Sigmoid colon (tissue), 7 donors: ENCODE results near the gene FOXS1. TPM values are rescaled to one million over a fixed set of nuclear protein-coding genes. Genes with fewer than 3 reads are reported as not detected.
A peak's percentile ranks its signal among the peaks of the same experiment; 100 is the strongest.

ENCODE experiments used
- DNase-seq: peaks from one replicate; pipeline ENCODE4 v3.0.0-alpha.2; 2019
- H3K27ac ChIP-seq, 4 donors: fragments of 200-600 bp; sonication (generic); one replicate each; pipeline ENCODE4 v1.5.1; 2016 to 2019; ENCODE audit warnings: mild to moderate bottlenecking in 1 of 4
- H3K27me3 ChIP-seq, 3 donors: fragments of 200-600 bp; sonication (generic); one replicate each; pipeline ENCODE4 v1.5.1; 2019; ENCODE audit warnings: mild to moderate bottlenecking in 1 of 3
- H3K36me3 ChIP-seq, 4 donors: fragments of 200-600 bp; sonication (generic); one replicate each; pipeline ENCODE4 v1.5.1; 2016 to 2019
- H3K4me1 ChIP-seq, 4 donors: fragments of 200-600 bp; sonication (generic); one replicate each; pipeline ENCODE4 v1.5.1; 2017 to 2019
- H3K4me3 ChIP-seq, 4 donors: fragments of 200-600 bp; sonication (generic); one replicate each; pipeline ENCODE4 v1.5.1; 2017 to 2019; ENCODE audit warnings: mild to moderate bottlenecking in 2 of 4, moderate library complexity in 1 of 4
- H3K9me3 ChIP-seq, 4 donors: fragments of 200-600 bp in 3 of 4; sonication (generic) in 3 of 4; one replicate each; pipeline versions ENCODE4 v1.5.1 to v1.6.1; 2013 to 2019
- CTCF ChIP-seq, 4 experiments: fragments of 450-650 bp in 3 of 4; fragments of 200-600 bp in 1 of 4; IDR thresholded peaks; one replicate each; pipeline ENCODE4 v1.5.1; 2016 to 2019; ENCODE audit warnings: antibody characterized with exemption in 4 of 4, mild to moderate bottlenecking in 3 of 4, moderate library complexity in 2 of 4
- EP300 ChIP-seq, 4 donors: sonication (generic); formaldehyde crosslinking; IDR thresholded peaks; one replicate each; pipeline ENCODE4 v1.6.1; 2017; ENCODE audit warnings: antibody characterized with exemption in 4 of 4
- POLR2A ChIP-seq, 2 donors: fragments of 450-650 bp; IDR thresholded peaks; one replicate each; pipeline ENCODE4 v1.6.1; 2016; ENCODE audit warnings: antibody characterized with exemption in 2 of 2, mild to moderate bottlenecking in 2 of 2, moderate library complexity in 2 of 2
- POLR2AphosphoS5 ChIP-seq, 4 donors: sonication (generic); formaldehyde crosslinking; IDR thresholded peaks; one replicate each; pipeline ENCODE4 v1.6.1; 2017; ENCODE audit warnings: antibody characterized with exemption in 4 of 4
- WGBS, 2 donors: extraction: QIAGEN DNeasy Blood & Tissue Kit; methylation state at CpG; one replicate each; pipeline ENCODE4 v1.1.7; 2013; 5-methylcytosine and 5-hydroxymethylcytosine counted together
- intact Hi-C: fragments of 100-400 bp; cut with DNase I; formaldehyde crosslinking; loops from one replicate; pipeline ENCODE4 v1.15.1; 2023
- polyA plus RNA-seq, 3 donors: library from polyadenylated mRNA; stranded (reverse); fragments of 200-250 nt; gene quantifications; one replicate each; pipeline ENCODE4 v1.2.3, GENCODE V29; 2013
- total RNA-seq, 4 donors: library from RNA; depleted of rRNA; stranded (reverse); fragments of >200 nt; gene quantifications; one replicate each; pipeline ENCODE4 v1.1.0, GENCODE V29; 2016
- donor health status: healthy with polysubstance abuse.
- donor health status: Bipolar disorder and iron deficiency.
- donor health status: healthy.

FOXS1 gene
- total RNA-seq (not detected), polyA plus RNA-seq (under 1 TPM in 2 of 3 donors, not detected in 1; 0.60 to 0.66 TPM)

GRCh38 chr20:31845300-31845863, at the start of gene FOXS1:
FOXS1 (minus strand) TSS chr20:31845604; CDS start chr20:31845542, 62 bp downstream.
- Histone ChIP-seq H3K36me3 (no peaks in the 10 kb centered on the region), H3K4me1 (no peaks in the 10 kb centered on the region), H3K27me3 (peaks cover 4 to 12% (median 5%) of the 10 kb centered on the region in 3 donors), H3K4me3 (peak within 1 kb of the TSS in 1 of 4 donors; percentile 14), H3K9me3 (no peaks in the 10 kb centered on the region), H3K27ac (peak within 1 kb of the TSS in 2 of 4 donors; percentile 3 to 46)
- no peak for TF ChIP-seq EP300 (IDR thresholded peaks at IDR 0.05)
- TF ChIP-seq POLR2A (IDR thresholded peaks at IDR 0.05): no peak
- TF ChIP-seq CTCF (IDR thresholded peaks at IDR 0.05): no peak
- peak in 1 of 4 donors; percentile 23 for TF ChIP-seq POLR2AphosphoS5 (IDR thresholded peaks at IDR 0.05)
- WGBS, 2 donors: 76 to 78% methylated on average over 21 of the region's 21 CpGs
- intact Hi-C loops: no loop called here
- no peak for DNase-seq

GRCh38 chr20:31890646-31891045, 45.2 kb upstream of the FOXS1 start:
- no peak for DNase-seq
- intact Hi-C loops: no loop called here
- H3K4me3 ChIP-seq: no peak overlapping the region
- no peak overlapping the region for H3K27ac ChIP-seq
- H3K9me3 ChIP-seq: no peaks in the 10 kb centered on the region
- TF ChIP-seq EP300 (IDR thresholded peaks at IDR 0.05): no peak
- TF ChIP-seq CTCF (IDR thresholded peaks at IDR 0.05): no peak
- no peak for TF ChIP-seq POLR2AphosphoS5 (IDR thresholded peaks at IDR 0.05)
- no peak for TF ChIP-seq POLR2A (IDR thresholded peaks at IDR 0.05)
- no peaks in the 10 kb centered on the region for H3K36me3 ChIP-seq
- peaks cover 0 to 5% (median 2%) of the 10 kb centered on the region in 4 donors for H3K4me1 ChIP-seq
- no peaks in the 10 kb centered on the region for H3K27me3 ChIP-seq
- WGBS, 2 donors: 69 to 77% methylated on average over 8 of the region's 8 CpGs

- no peaks in the 10 kb centered on the region for H3K27me3 ChIP-seq
- no peaks in the 10 kb centered on the region for H3K36me3 ChIP-seq
- no peak overlapping the region for H3K27ac ChIP-seq
- peaks cover 0 to 11% (median 2%) of the 10 kb centered on the region in 4 donors for H3K4me1 ChIP-seq
- H3K4me3 ChIP-seq: no peak overlapping the region
- no peaks in the 10 kb centered on the region for H3K9me3 ChIP-seq
- no peak for DNase-seq
- intact Hi-C loops: no loop called here
- TF ChIP-seq EP300 (IDR thresholded peaks at IDR 0.05): no peak
Observed at GRCh38 chr20:31883829-31884228, 38.4 kb upstream of the FOXS1 start.

- intact Hi-C loops: no loop called here
- DNase-seq: no peak
Observed at GRCh38 chr20:31881945-31882344, 36.5 kb upstream of the FOXS1 start.

GRCh38 chr20:31879143-31879987, 34.0 kb upstream of the FOXS1 start:
- Histone ChIP-seq H3K9me3 (no peaks in the 10 kb centered on the region), H3K4me3 (peak overlapping the region; percentile 34 to 63 (median 56)), H3K27ac (peak overlapping the region; percentile 69 to 81 (median 75)), H3K36me3 (no peaks in the 10 kb centered on the region), H3K27me3 (no peaks in the 10 kb centered on the region), H3K4me1 (peaks cover 0 to 11% (median 2%) of the 10 kb centered on the region in 4 donors)
- intact Hi-C loops: loop anchor here (5.0 kb wide), 1 partner anchor 73 kb away; the partner anchor contains the start of gene PDRG1
- 3 to 6% methylated on average over 45 of the region's 45 CpGs for WGBS, 2 donors
- no peak for TF ChIP-seq POLR2A (IDR thresholded peaks at IDR 0.05)
- TF ChIP-seq POLR2AphosphoS5 (IDR thresholded peaks at IDR 0.05): peak; percentile 11 to 69 (median 39)
- DNase-seq: peak; percentile 98

More at GRCh38 chr20:31881945-31882344, 36.5 kb upstream of the FOXS1 start:
- Histone ChIP-seq H3K27ac (no peak overlapping the region), H3K4me3 (no peak overlapping the region), H3K27me3 (no peaks in the 10 kb centered on the region), H3K36me3 (no peaks in the 10 kb centered on the region), H3K9me3 (no peaks in the 10 kb centered on the region), H3K4me1 (peaks cover 0 to 11% (median 2%) of the 10 kb centered on the region in 4 donors)
- TF ChIP-seq POLR2A (IDR thresholded peaks at IDR 0.05): no peak
- WGBS, 2 donors: 37 to 57% methylated on average over 5 of the region's 5 CpGs

- Histone ChIP-seq H3K27ac (no peak overlapping the region), H3K4me1 (peaks cover 0 to 11% (median 2%) of the 10 kb centered on the region in 4 donors), H3K4me3 (no peak overlapping the region), H3K36me3 (no peaks in the 10 kb centered on the region), H3K9me3 (no peaks in the 10 kb centered on the region), H3K27me3 (no peaks in the 10 kb centered on the region)
- intact Hi-C loops: loop anchor here (5.0 kb wide), 1 partner anchor 75 kb away; the partner anchor contains the start of gene PDRG1
- no peak for DNase-seq
- TF ChIP-seq POLR2A (IDR thresholded peaks at IDR 0.05) (no peak), EP300 (IDR thresholded peaks at IDR 0.05) (no peak), POLR2AphosphoS5 (IDR thresholded peaks at IDR 0.05) (no peak), CTCF (IDR thresholded peaks at IDR 0.05) (no peak)
Observed at GRCh38 chr20:31877684-31878083, 32.3 kb upstream of the FOXS1 start.
